Ascending aorta (tissue), 2 donors: ENCODE measurements around the gene TEX19. TPM values are rescaled to one million over a fixed set of nuclear protein-coding genes. Genes with fewer than 3 reads are reported as not detected.
A peak's percentile ranks its signal among the peaks of the same experiment; 100 is the strongest.

ENCODE experiments used
- DNase-seq, 2 donors: peaks; one replicate each; pipeline ENCODE4 v3.0.0-alpha.2; 2019; ENCODE audit warnings: low spot score in 2 of 2
- H3K27ac ChIP-seq, 2 donors: fragments of 200-600 bp; sonication (generic); one replicate each; pipeline ENCODE4 v1.5.1; 2016 to 2017; ENCODE audit warnings: mild to moderate bottlenecking in 1 of 2
- H3K27me3 ChIP-seq: fragments of 200-600 bp; sonication (generic); one replicate; pipeline ENCODE4 v1.5.1; 2017
- H3K36me3 ChIP-seq, 2 donors: fragments of 200-600 bp; sonication (generic); one replicate each; pipeline ENCODE4 v1.5.1; 2016
- H3K4me1 ChIP-seq, 2 donors: fragments of 200-600 bp; sonication (generic); one replicate each; pipeline ENCODE4 v1.5.1; 2016 to 2017; ENCODE audit warnings: mild to moderate bottlenecking in 1 of 2
- H3K4me3 ChIP-seq, 2 donors: fragments of 200-600 bp; sonication (generic); one replicate each; pipeline ENCODE4 v1.5.1; 2016 to 2017; ENCODE audit warnings: mild to moderate bottlenecking in 1 of 2
- H3K9me3 ChIP-seq, 2 donors: fragments of 200-600 bp; sonication (generic); one replicate each; pipeline ENCODE4 v1.5.1; 2016
- CTCF ChIP-seq, 3 experiments: fragments of 200-600 bp in 2 of 3; fragments of 450-650 bp in 1 of 3; sonication (generic) in 2 of 3; IDR thresholded peaks; one replicate each; pipeline ENCODE4 v1.5.1; 2016 to 2019; ENCODE audit warnings: antibody characterized with exemption in 3 of 3, mild to moderate bottlenecking in 1 of 3, moderate library complexity in 1 of 3
- intact Hi-C: fragments of 100-400 bp; cut with DNase I; formaldehyde crosslinking; loops from one replicate; pipeline ENCODE4 v1.15.1; 2023
- total RNA-seq: library from RNA; depleted of rRNA; stranded (reverse); fragments of >200 nt; gene quantifications from one replicate; pipeline ENCODE4 v1.1.0, GENCODE V29; 2016

The TEX19 gene
- total RNA-seq, 1 donor from 2014 or later: not detected

- Histone ChIP-seq H3K27me3 (no peaks in the 10 kb centered on the region), H3K27ac (no peak overlapping the region), H3K36me3 (no peaks in the 10 kb centered on the region), H3K4me1 (peaks cover 5 to 13% of the 10 kb centered on the region in 2 donors), H3K4me3 (no peak overlapping the region), H3K9me3 (no peaks in the 10 kb centered on the region)
- intact Hi-C loops: no loop called here
- no peak for DNase-seq
- TF ChIP-seq CTCF (IDR thresholded peaks at IDR 0.05): no peak
These were observed 30.0 kb upstream of the TEX19 start for GRCh38 chr17:82328994-82329507.

- Histone ChIP-seq H3K9me3 (no peaks in the 10 kb centered on the region), H3K36me3 (no peaks in the 10 kb centered on the region), H3K4me3 (no peak overlapping the region), H3K27ac (no peak overlapping the region), H3K4me1 (peaks cover 8 to 21% of the 10 kb centered on the region in 2 donors), H3K27me3 (no peaks in the 10 kb centered on the region)
- no peak for DNase-seq
- intact Hi-C loops: no loop called here
- TF ChIP-seq CTCF (IDR thresholded peaks at IDR 0.05): no peak
These were observed 29.2 kb upstream of the TEX19 start for GRCh38 chr17:82329683-82330321.

GRCh38 chr17:82330322-82331239 lies 28.5 kb upstream of the TEX19 start:
- peaks cover 13 to 25% of the 10 kb centered on the region in 2 donors for H3K4me1 ChIP-seq
- H3K27me3 ChIP-seq: no peaks in the 10 kb centered on the region
- no peaks in the 10 kb centered on the region for H3K36me3 ChIP-seq
- no peaks in the 10 kb centered on the region for H3K9me3 ChIP-seq
- no peak overlapping the region for H3K4me3 ChIP-seq
- no peak for DNase-seq
- no peak overlapping the region for H3K27ac ChIP-seq
- TF ChIP-seq CTCF (IDR thresholded peaks at IDR 0.05): no peak
- intact Hi-C loops: no loop called here

GRCh38 chr17:82331345-82331939 lies 27.6 kb upstream of the TEX19 start:
- Histone ChIP-seq H3K27me3 (no peaks in the 10 kb centered on the region), H3K36me3 (no peaks in the 10 kb centered on the region), H3K4me1 (peaks cover 13 to 25% of the 10 kb centered on the region in 2 donors), H3K27ac (no peak overlapping the region), H3K9me3 (no peaks in the 10 kb centered on the region), H3K4me3 (no peak overlapping the region)
- no peak for DNase-seq
- TF ChIP-seq CTCF (IDR thresholded peaks at IDR 0.05): no peak
- intact Hi-C loops: no loop called here

GRCh38 chr17:82332669-82333278 lies 26.3 kb upstream of the TEX19 start:
- H3K4me3 ChIP-seq: peak overlapping the region; percentile 40 to 69
- intact Hi-C loops: no loop called here
- no peak for TF ChIP-seq CTCF (IDR thresholded peaks at IDR 0.05)
- H3K36me3 ChIP-seq: no peaks in the 10 kb centered on the region
- peak in 1 of 2 donors; percentile 36 for DNase-seq
- peaks cover 13 to 25% of the 10 kb centered on the region in 2 donors for H3K4me1 ChIP-seq
- H3K9me3 ChIP-seq: no peaks in the 10 kb centered on the region
- H3K27ac ChIP-seq: no peak overlapping the region
- no peaks in the 10 kb centered on the region for H3K27me3 ChIP-seq
